Stimulated activated CD8-positive, alpha-beta memory T cell treated with anti-CD3 and anti-CD28 coated beads, Interleukin-7, amount 100 ng/mL, for 4 hours (primary cell): ENCODE measurements around the gene NR2C1.

Experiments used
- DNase-seq, 2 donors: peaks; one replicate each; pipeline ENCODE4 v3.0.0-alpha.2; 2020; ENCODE audit warnings: low read depth in 2 of 2

NR2C1 gene

GRCh38 chr12:95085612-95086011 is 12.2 kb upstream of the NR2C1 start:
- no peak for DNase-seq

- DNase-seq, result no peak
Observed at GRCh38 chr12:95083938-95084337, 10.5 kb upstream of the NR2C1 start.

GRCh38 chr12:95083471-95083870 is 10.1 kb upstream of the NR2C1 start:
- no peak for DNase-seq

- no peak for DNase-seq
Observed at GRCh38 chr12:95077341-95077740, 3.9 kb upstream of the NR2C1 start.

GRCh38 chr12:95074766-95075165 is 1.3 kb upstream of the NR2C1 start:
- DNase-seq, result no peak

- DNase-seq, result peak in 1 of 2 donors; percentile 88
Observed at GRCh38 chr12:95073698-95074520, 491 bp upstream of the NR2C1 start.

- DNase-seq, result no peak
Observed at GRCh38 chr12:95070378-95070777, 3.0 kb downstream of the NR2C1 start.

- DNase-seq, result no peak
Observed at GRCh38 chr12:95066091-95066855, 7.1 kb downstream of the NR2C1 start.

GRCh38 chr12:95060951-95061350 is 12.5 kb downstream of the NR2C1 start:
- DNase-seq, result no peak

- DNase-seq, result no peak
Observed at GRCh38 chr12:95059984-95060383, 13.4 kb downstream of the NR2C1 start.

- no peak for DNase-seq
Observed at GRCh38 chr12:95057424-95057823, 16.0 kb downstream of the NR2C1 start.

GRCh38 chr12:95055057-95055456 is 18.4 kb downstream of the NR2C1 start:
- no peak for DNase-seq

GRCh38 chr12:95054206-95054605 is 19.2 kb downstream of the NR2C1 start:
- no peak for DNase-seq

- DNase-seq, result no peak
Observed at GRCh38 chr12:95051241-95051640, 22.2 kb downstream of the NR2C1 start.

- DNase-seq, result no peak
Observed at GRCh38 chr12:95037906-95038305, 35.5 kb downstream of the NR2C1 start.

GRCh38 chr12:95034750-95035149 is 38.7 kb downstream of the NR2C1 start:
- no peak for DNase-seq

GRCh38 chr12:95022477-95022876 is 50.9 kb downstream of the NR2C1 start:
- no peak for DNase-seq

GRCh38 chr12:95017482-95017881 is 55.9 kb downstream of the NR2C1 start:
- DNase-seq, result no peak

- DNase-seq, result no peak
Observed at GRCh38 chr12:95016120-95016519, 57.3 kb downstream of the NR2C1 start.

- no peak for DNase-seq
Observed at GRCh38 chr12:95014554-95014953, 58.9 kb downstream of the NR2C1 start.

- DNase-seq, result no peak
Observed at GRCh38 chr12:95006206-95006605, 67.2 kb downstream of the NR2C1 start.

- DNase-seq, result no peak
Observed at GRCh38 chr12:95004610-95005009, 68.8 kb downstream of the NR2C1 start.

- DNase-seq, result no peak
Observed at GRCh38 chr12:95003921-95004272, 69.5 kb downstream of the NR2C1 start.
